ES-I3 (cell line): Measurements from ENCODE around the gene TPST1.

ENCODE experiments used
- H3K36me3 ChIP-seq: 2 replicates; pipeline ENCODE4 v1.6.1; 2013; ENCODE audit warnings: mild to moderate bottlenecking, low read length, control low read depth, moderate library complexity; ENCODE audit not compliant: insufficient read depth
- H3K4me1 ChIP-seq: 2 replicates; pipeline ENCODE4 v1.6.1; 2013; ENCODE audit warnings: mild to moderate bottlenecking, control low read depth, low read length; ENCODE audit not compliant: insufficient read depth
- H3K9ac ChIP-seq: 2 replicates; pipeline ENCODE4 v1.6.1; 2013; ENCODE audit warnings: low read depth, mild to moderate bottlenecking, low read length, moderate library complexity
- H3K9me3 ChIP-seq: 2 replicates; pipeline ENCODE4 v1.6.1; 2013; ENCODE audit warnings: mild to moderate bottlenecking, low read length, moderate library complexity; ENCODE audit not compliant: control insufficient read depth, insufficient read depth

Gene TPST1

GRCh38 chr7:66238773-66239466 lies 33.8 kb downstream of the TPST1 start:
- H3K4me1 ChIP-seq, result 0 out of 2 replicates have a peak, but pooled peaks cover 5% of the 10 kb centered on the region
- no peaks in the 10 kb centered on the region for H3K36me3 ChIP-seq
- no peak overlapping the region for H3K9ac ChIP-seq
- no peaks in the 10 kb centered on the region for H3K9me3 ChIP-seq

DNA sequence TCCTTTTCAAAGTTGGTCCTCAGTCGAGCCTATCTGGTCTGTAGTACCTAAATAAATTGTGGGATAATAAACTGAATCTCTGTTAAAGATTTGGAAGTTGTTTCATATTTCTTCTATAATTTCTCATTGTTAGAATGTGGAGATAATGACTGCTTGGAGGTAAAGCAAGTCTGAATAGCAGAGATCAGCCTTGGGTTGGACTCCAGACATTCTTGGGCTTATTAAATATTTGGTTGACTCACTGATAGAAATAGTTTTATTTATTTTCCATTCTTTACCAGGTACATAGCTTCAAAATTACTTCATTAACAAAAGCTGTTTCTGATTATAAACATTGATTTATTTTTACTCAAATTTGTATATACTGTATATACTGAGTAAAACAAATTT lies 34.3 kb downstream of the TPST1 start:
- no peaks in the 10 kb centered on the region for H3K36me3 ChIP-seq
- H3K9me3 ChIP-seq, result no peaks in the 10 kb centered on the region
- H3K9ac ChIP-seq, result no peak overlapping the region
- H3K4me1 ChIP-seq, result 0 out of 2 replicates have a peak, but pooled peaks cover 5% of the 10 kb centered on the region

DNA sequence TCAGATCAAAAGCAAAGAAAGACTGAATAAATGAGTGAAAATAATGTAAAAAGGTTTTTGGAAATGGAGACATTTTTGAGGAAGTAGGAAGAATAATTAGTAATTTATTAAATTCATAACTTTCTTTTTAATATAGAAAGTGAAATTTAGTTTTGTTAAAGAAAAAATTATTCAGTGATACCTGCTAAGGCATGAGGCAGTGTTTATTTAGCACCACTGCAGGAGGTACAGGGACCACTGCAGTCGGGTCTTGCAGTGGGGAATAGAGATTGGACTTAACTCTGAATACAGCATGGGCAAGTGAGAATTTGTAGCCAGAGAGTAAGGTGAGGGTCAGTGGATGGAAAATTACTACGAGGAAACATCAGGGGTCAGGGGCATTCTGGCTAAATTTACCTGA lies 39.9 kb downstream of the TPST1 start:
- no peaks in the 10 kb centered on the region for H3K4me1 ChIP-seq
- no peak overlapping the region for H3K9ac ChIP-seq
- no peaks in the 10 kb centered on the region for H3K9me3 ChIP-seq
- no peaks in the 10 kb centered on the region for H3K36me3 ChIP-seq

DNA sequence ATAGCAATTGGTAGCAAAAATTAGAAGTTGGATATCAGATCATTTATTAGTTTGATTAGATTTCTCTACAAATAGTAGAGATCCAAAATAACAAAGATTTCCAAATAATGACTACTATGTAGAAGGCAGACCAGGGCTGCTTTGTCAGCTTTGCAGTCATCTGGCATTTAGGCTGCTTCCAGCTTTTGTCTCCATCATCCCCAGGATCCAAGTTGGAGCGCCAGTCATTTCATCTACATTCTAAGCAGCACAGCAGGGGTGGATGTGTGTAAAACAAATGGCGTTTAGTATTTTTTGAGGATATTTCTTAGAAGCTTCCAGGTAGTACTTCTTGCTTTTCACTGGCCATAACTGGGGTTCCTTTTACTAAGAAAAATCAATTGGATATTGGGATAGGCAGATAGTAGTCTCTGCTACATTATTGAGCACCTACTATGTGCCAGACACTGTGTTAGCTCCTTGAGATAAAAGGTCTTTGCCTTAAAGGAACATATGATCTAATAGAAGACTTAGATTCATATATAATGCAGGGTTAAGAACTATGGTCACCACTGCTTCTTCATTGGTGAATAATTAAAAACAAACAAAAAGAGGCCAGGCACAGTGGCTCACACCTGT lies 41.5 kb downstream of the TPST1 start:
- no peaks in the 10 kb centered on the region for H3K4me1 ChIP-seq

DNA sequence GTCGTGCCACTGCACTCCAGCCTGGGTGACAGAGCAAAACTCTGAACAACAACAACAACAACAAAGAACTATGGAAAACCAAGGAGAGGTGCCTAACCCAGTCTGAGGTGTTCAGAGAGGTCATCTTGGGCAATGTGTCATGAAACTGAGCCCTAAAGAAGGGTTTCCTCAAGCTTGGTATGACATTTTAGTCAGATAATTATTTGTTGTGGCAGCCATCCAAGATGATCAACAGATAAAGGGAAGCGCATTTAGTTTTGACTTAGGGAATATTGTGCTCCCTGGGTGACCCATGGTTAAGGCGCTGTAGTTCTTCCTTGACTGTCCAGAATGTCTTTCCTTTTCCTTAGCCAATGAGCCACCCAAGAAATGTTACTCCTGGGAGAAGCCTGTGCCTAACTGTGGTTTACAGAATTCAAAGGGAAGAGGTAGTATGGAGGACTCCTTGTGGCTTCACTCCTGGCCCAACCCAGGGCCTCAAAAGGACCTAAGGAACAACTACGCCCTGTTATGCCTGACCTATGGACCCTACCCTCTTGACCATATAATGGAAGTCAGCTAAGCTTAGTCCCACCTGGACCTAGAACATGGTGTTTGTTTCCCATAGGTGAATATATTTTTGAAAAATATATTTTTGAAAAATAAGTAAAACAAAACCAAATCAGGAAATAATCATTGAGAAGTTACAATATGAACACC lies 42.4 kb downstream of the TPST1 start:
- H3K36me3 ChIP-seq, result no peaks in the 10 kb centered on the region
- no peaks in the 10 kb centered on the region for H3K9me3 ChIP-seq
- no peaks in the 10 kb centered on the region for H3K4me1 ChIP-seq
- no peak overlapping the region for H3K9ac ChIP-seq

More for the DNA sequence above, 41.5 kb downstream of the TPST1 start:
- no peak overlapping the region for H3K9ac ChIP-seq
- no peaks in the 10 kb centered on the region for H3K36me3 ChIP-seq
- H3K9me3 ChIP-seq, result no peaks in the 10 kb centered on the region

DNA sequence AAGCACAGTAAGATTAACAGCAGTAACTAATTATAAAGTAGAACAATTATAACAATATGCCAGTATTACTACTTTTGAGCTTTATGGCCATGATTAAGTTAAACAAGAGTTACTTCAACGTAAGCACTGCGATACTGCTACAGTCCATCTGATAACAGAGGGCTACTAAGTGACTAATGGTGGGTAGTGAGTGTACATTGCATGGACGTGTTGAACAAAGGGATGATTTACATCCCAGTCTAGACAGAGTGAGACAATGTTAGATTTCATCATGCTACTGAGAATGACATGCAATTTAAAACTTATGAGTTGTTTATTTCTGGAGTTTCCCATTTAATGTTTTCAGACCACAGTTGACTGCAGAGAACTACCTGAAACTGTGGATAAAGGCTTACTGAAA lies 45.6 kb downstream of the TPST1 start:
- Histone ChIP-seq H3K9me3 (no peaks in the 10 kb centered on the region), H3K4me1 (no peaks in the 10 kb centered on the region), H3K36me3 (no peaks in the 10 kb centered on the region), H3K9ac (no peak overlapping the region)

DNA sequence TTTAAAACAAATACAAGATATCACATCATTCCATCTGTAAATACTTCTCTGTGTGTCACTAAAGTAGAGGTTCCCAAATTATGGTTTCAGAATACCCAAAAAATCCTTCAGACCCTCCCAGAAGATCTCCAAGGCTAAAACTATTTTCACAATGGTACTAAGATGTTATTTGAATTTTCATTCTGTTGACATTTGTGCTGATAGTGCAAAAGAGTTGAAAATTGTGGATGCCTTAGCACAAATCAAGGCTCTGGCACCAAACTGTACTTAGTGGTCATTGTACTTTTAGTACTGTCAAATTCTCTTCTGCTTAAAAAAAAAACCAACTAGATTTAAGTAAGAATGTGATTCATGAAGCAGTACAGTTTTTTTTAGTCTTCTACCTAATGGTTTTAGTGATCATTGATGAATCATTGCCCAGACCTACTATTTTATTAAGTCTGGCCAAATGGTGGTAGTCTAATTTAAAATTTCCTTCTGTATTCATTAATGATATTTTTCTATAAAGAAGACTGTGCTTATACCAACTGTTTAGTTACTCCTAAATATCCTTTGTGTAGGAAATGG lies 50.5 kb downstream of the TPST1 start:
- Histone ChIP-seq H3K36me3 (0 out of 2 replicates have a peak, but pooled peaks cover 2% of the 10 kb centered on the region), H3K9me3 (no peaks in the 10 kb centered on the region), H3K9ac (no peak overlapping the region), H3K4me1 (peaks cover 11% of the 10 kb centered on the region)

DNA sequence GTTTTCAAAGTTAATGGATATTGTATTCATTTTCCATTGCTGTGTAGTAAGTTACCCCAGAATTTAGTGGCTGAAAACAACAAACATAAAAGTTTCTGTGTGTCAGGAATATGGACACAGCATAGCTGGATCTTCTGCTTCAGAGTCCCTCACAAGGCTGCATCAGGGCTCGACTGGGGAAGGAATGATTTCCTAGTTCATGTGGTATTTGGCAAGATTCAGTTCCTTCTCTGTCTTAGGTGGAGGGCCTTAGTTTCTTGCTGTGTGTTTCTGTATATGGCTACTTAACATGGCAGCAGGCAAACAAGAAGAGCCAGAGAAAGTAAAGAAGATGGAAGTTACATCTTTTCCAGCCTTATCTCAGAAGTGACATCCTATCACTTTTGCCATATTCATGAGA lies 51.1 kb downstream of the TPST1 start:
- peaks cover 11% of the 10 kb centered on the region for H3K4me1 ChIP-seq
- H3K9me3 ChIP-seq, result no peaks in the 10 kb centered on the region
- no peak overlapping the region for H3K9ac ChIP-seq
- 0 out of 2 replicates have a peak, but pooled peaks cover 2% of the 10 kb centered on the region for H3K36me3 ChIP-seq

GRCh38 chr7:66257481-66257880 lies 52.3 kb downstream of the TPST1 start:
- H3K9me3 ChIP-seq, result no peaks in the 10 kb centered on the region
- peaks cover 11% of the 10 kb centered on the region for H3K4me1 ChIP-seq
- H3K36me3 ChIP-seq, result 0 out of 2 replicates have a peak, but pooled peaks cover 2% of the 10 kb centered on the region
- no peak overlapping the region for H3K9ac ChIP-seq

DNA sequence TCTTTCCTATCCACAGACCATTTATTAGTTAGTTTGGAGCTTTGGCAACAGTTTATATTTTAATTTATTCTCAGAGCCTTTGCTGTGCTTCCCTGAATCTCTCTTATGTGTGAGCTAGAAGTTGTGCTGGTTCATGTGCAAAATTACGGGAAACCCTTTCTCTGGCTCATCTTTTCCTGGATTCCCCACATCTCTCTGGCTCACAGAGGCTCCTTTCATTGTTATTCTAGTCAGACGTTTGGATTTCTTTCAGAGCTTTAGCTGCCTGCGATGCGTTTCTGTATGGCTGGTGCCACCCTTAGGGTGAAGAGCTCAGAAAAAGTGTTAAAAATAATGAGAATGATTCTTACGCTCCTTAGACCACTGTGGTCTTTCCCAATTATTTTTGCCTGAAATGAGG lies 53.3 kb downstream of the TPST1 start:
- H3K36me3 ChIP-seq, result 0 out of 2 replicates have a peak, but pooled peaks cover 2% of the 10 kb centered on the region
- H3K4me1 ChIP-seq, result peaks cover 11% of the 10 kb centered on the region
- H3K9ac ChIP-seq, result no peak overlapping the region
- H3K9me3 ChIP-seq, result no peaks in the 10 kb centered on the region

DNA sequence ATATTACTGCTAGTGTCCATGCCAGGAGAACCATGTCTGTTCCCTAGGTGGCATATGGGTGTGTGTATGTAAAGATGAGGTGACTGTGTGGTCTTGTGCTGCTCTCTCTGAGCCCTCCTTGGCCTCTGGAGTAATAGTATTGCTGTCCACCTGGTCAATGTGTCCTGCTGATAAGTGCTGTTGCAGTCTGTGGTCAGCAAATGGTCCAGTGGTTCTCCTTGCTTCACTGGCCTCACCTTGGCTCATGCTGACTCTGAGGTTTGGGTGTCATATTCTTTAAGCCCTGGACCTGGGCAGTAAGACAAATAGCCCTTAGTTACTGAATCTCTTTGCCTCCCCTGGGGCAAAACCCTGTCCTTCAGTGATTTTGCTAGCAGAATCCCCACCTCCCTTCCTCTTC lies 56.8 kb downstream of the TPST1 start:
- Histone ChIP-seq H3K9ac (no peak overlapping the region), H3K36me3 (0 out of 2 replicates have a peak, but pooled peaks cover 2% of the 10 kb centered on the region), H3K9me3 (peaks cover 17% of the 10 kb centered on the region), H3K4me1 (peaks cover 11% of the 10 kb centered on the region)

DNA sequence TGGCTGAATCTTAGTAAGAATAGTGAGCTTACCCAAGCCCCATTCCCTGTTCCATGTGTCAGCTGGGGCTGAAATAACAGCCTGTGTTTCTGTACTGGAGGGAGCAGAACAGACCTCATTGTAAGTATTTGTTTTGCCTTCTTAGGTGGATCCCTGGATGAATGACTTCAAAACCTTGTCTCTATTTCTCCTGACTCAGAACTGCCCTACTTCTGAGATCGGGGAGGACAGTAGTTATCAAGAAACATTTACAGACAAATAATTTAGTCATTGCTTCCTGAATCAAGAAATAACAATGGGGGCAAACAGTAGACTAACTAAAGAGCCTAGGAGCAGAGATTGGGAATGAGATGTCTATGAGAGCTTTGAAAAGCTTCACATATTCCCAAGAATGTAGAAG lies 58.8 kb downstream of the TPST1 start:
- H3K36me3 ChIP-seq, result no peaks in the 10 kb centered on the region
- no peak overlapping the region for H3K9ac ChIP-seq
- H3K4me1 ChIP-seq, result no peaks in the 10 kb centered on the region
- H3K9me3 ChIP-seq, result peaks cover 17% of the 10 kb centered on the region

DNA sequence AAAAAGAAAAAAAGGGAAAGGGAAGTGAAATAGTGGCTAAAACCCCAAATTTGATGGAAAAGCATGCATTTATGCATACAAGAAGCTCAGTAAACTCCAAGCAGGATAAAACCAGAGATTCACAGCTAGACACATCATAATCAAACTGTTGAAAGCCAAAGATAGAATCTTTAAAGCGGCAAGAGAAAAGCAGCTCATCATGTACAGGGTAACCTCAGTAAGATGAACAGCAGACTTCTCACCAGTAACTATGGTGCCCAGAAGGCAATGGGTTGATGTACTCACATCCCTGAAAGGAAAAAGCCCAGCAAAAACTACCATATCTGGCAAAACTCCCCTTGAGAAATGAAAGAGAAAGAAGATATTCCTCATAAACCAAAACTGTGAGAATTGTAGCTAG lies 60.4 kb downstream of the TPST1 start:
- H3K36me3 ChIP-seq, result no peaks in the 10 kb centered on the region

GRCh38 chr7:66267249-66267648 lies 62.1 kb downstream of the TPST1 start:
- Histone ChIP-seq H3K9ac (no peak overlapping the region), H3K4me1 (no peaks in the 10 kb centered on the region), H3K36me3 (no peaks in the 10 kb centered on the region), H3K9me3 (peaks cover 17% of the 10 kb centered on the region)

More for the DNA sequence above, 60.4 kb downstream of the TPST1 start:
- peaks cover 17% of the 10 kb centered on the region for H3K9me3 ChIP-seq
- H3K9ac ChIP-seq, result no peak overlapping the region
- H3K4me1 ChIP-seq, result no peaks in the 10 kb centered on the region
